Progenitor cell of endocrine pancreas (in vitro differentiated cells): ENCODE data around the gene RHOB. TPM values are rescaled to one million over a fixed set of nuclear protein-coding genes. Genes with fewer than 3 reads are reported as not detected.

Source experiments
- DNase-seq: peaks from one replicate; pipeline ENCODE4 v3.0.0; 2021; ENCODE audit warnings: low spot score; ENCODE audit not compliant: unreplicated experiment
- H3K27ac Mint-ChIP-seq: 2 replicates; pipeline ENCODE4 v1.8.0; 2021; ENCODE audit warnings: mild to moderate bottlenecking, moderate library complexity, mixed read lengths
- H3K27me3 Mint-ChIP-seq: 2 replicates; pipeline ENCODE4 v1.8.0; 2021; ENCODE audit warnings: mixed read lengths
- H3K36me3 Mint-ChIP-seq: 2 replicates; pipeline ENCODE4 v1.8.0; 2022; ENCODE audit warnings: mixed read lengths; ENCODE audit not compliant: insufficient read depth
- H3K4me1 Mint-ChIP-seq: 2 replicates; pipeline ENCODE4 v1.8.0; 2021; ENCODE audit warnings: low read depth, mixed read lengths
- H3K4me3 Mint-ChIP-seq: 2 replicates; pipeline ENCODE4 v1.8.0; 2021; ENCODE audit warnings: low read depth, mild to moderate bottlenecking, moderate library complexity, mixed read lengths
- H3K9me3 Mint-ChIP-seq: 2 replicates; pipeline ENCODE4 v1.8.0; 2021; ENCODE audit warnings: low read depth, mixed read lengths
- total RNA-seq: library from RNA; stranded (reverse); gene quantifications from 2 replicates; pipeline ENCODE4 v1.2.1, GENCODE V29; 2021
- TF ChIP-seq, protein P1 (sequence below): fragments of 200-600 bp; sonication (generic); IDR thresholded peaks from one replicate; pipeline ENCODE4 v1.5.0; 2021; ENCODE audit warnings: antibody characterized with exemption, mild to moderate bottlenecking; ENCODE audit not compliant: unreplicated experiment

Gene RHOB
- total RNA-seq, 1 donor from 2014 or later = 148 TPM

GRCh38 chr2:20467789-20468548, 21.1 kb downstream of the RHOB start:
- Mint-ChIP-seq H3K9me3 (no peaks in the 10 kb centered on the region), H3K4me3 (no peak overlapping the region), H3K4me1 (peaks cover 9% of the 10 kb centered on the region), H3K27ac (no peak overlapping the region), H3K27me3 (peaks cover 18% of the 10 kb centered on the region), H3K36me3 (no peaks in the 10 kb centered on the region)
- no peak for DNase-seq
- TF ChIP-seq, protein P1, sequence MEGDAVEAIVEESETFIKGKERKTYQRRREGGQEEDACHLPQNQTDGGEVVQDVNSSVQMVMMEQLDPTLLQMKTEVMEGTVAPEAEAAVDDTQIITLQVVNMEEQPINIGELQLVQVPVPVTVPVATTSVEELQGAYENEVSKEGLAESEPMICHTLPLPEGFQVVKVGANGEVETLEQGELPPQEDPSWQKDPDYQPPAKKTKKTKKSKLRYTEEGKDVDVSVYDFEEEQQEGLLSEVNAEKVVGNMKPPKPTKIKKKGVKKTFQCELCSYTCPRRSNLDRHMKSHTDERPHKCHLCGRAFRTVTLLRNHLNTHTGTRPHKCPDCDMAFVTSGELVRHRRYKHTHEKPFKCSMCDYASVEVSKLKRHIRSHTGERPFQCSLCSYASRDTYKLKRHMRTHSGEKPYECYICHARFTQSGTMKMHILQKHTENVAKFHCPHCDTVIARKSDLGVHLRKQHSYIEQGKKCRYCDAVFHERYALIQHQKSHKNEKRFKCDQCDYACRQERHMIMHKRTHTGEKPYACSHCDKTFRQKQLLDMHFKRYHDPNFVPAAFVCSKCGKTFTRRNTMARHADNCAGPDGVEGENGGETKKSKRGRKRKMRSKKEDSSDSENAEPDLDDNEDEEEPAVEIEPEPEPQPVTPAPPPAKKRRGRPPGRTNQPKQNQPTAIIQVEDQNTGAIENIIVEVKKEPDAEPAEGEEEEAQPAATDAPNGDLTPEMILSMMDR = no peak

- H3K36me3 Mint-ChIP-seq = no peaks in the 10 kb centered on the region
- DNase-seq = no peak
- H3K9me3 Mint-ChIP-seq = no peaks in the 10 kb centered on the region
- no peak overlapping the region for H3K27ac Mint-ChIP-seq
- no peak overlapping the region for H3K4me3 Mint-ChIP-seq
- peaks cover 9% of the 10 kb centered on the region for H3K4me1 Mint-ChIP-seq
- TF ChIP-seq, protein P1 = no peak
- peaks cover 18% of the 10 kb centered on the region for H3K27me3 Mint-ChIP-seq
Measured at GRCh38 chr2:20468549-20469500, 22.0 kb downstream of the RHOB start.

GRCh38 chr2:20469595-20469994, 22.7 kb downstream of the RHOB start:
- Mint-ChIP-seq H3K4me1 (peaks cover 14% of the 10 kb centered on the region), H3K9me3 (no peaks in the 10 kb centered on the region), H3K27me3 (peaks cover 18% of the 10 kb centered on the region), H3K36me3 (no peaks in the 10 kb centered on the region), H3K27ac (no peak overlapping the region), H3K4me3 (no peak overlapping the region)
- TF ChIP-seq, protein P1 = no peak
- no peak for DNase-seq

DNA sequence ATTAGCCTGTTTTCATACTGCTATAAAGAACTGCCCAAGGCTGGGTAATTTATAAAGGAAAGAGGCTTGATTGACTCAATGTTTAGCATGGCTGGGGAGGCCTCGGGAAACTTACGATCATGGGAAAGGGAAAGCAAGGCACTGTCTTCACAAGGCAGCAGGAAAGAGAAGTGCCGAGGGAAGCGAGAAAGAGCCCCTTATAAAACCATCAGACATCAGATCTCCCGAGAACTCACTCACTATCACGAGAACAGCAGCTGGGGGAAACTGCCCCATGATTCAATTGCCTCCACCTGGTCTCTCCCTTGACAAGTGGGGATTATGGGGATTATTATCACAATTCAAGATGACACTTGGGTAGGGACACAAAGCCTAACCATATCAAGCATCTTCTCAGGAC, 23.3 kb downstream of the RHOB start:
- Mint-ChIP-seq H3K27ac (no peak overlapping the region), H3K9me3 (no peaks in the 10 kb centered on the region), H3K4me1 (peaks cover 15% of the 10 kb centered on the region), H3K4me3 (no peak overlapping the region), H3K36me3 (no peaks in the 10 kb centered on the region), H3K27me3 (peaks cover 18% of the 10 kb centered on the region)
- TF ChIP-seq, protein P1 = no peak
- DNase-seq = no peak

GRCh38 chr2:20471148-20471547, 24.3 kb downstream of the RHOB start:
- no peaks in the 10 kb centered on the region for H3K36me3 Mint-ChIP-seq
- H3K4me1 Mint-ChIP-seq = peaks cover 14% of the 10 kb centered on the region
- H3K27me3 Mint-ChIP-seq = peaks cover 18% of the 10 kb centered on the region
- DNase-seq = no peak
- H3K27ac Mint-ChIP-seq = no peak overlapping the region
- H3K9me3 Mint-ChIP-seq = no peaks in the 10 kb centered on the region
- no peak overlapping the region for H3K4me3 Mint-ChIP-seq
- TF ChIP-seq, protein P1 = no peak
